HepG2 (cell line): Measurements from ENCODE around the gene CIAO2B. TPM values are rescaled to one million over a fixed set of nuclear protein-coding genes. Genes with fewer than 3 reads are reported as not detected.

Experiments used
- ATAC-seq: fragments of 200-7000 bp; cut with Tn5 transposase; 3 replicates; pipeline ENCODE4 v1.9.1; 2020; ENCODE audit warnings: mild to moderate bottlenecking, moderate library complexity
- BruUV-seq: library from RNA; stranded (reverse); fragments of 400-500 nt; replicated peaks from 2 replicates; lab custom pipeline; 2021; lab: Mats Ljungman, UMichigan
- CTCF ChIA-PET: fragments of 300-600 bp; formaldehyde crosslinking; extraction: SDS; loops from one replicate; lab custom pipeline; 2021; ENCODE audit warnings: low total read pairs, inconsistent platforms, low intra/inter-chr PET ratio; lab: Yijun Ruan, JAX
- POLR2A ChIA-PET: fragments of 350-600 bp; sonication (Branson Sonifier 250); formaldehyde crosslinking; loops from one replicate; lab custom pipeline; 2020; ENCODE audit warnings: antibody characterized with exemption, inconsistent platforms; lab: Yijun Ruan, JAX
- DNase-seq: peaks from one replicate; pipeline ENCODE4 v3.0.0-alpha.2; 2015; ENCODE audit warnings: low spot score
- FAIRE-seq: peaks from 3 replicates; lab custom pipeline; 2011; peaks lifted over from hg19 to GRCh38; lab: Jason Lieb, UNC
- H2AFZ ChIP-seq: one replicate; pipeline ENCODE4 v1.6.1; 2011; ENCODE audit warnings: low read length, inconsistent platforms
- H3K27ac ChIP-seq: fragments of 300-600 bp; 3 replicates; pipeline ENCODE4 v1.8.0; 2011; ENCODE audit warnings: mixed run types, mild to moderate bottlenecking, mixed read lengths, low read length, inconsistent platforms; ENCODE audit not compliant: insufficient read depth; ENCODE audit errors: extremely low read length
- H3K27me3 ChIP-seq, 2 experiments: fragments of 200-600 bp in 1 of 2; 2 replicates in 1 of 2; 3 replicates in 1 of 2; pipeline versions ENCODE4 v1.6.0 to v1.8.0; 2011; ENCODE audit warnings: low read length in 2 of 2, mild to moderate bottlenecking in 2 of 2, moderate library complexity in 2 of 2, inconsistent platforms in 1 of 2; ENCODE audit not compliant: insufficient read depth in 2 of 2, control insufficient read depth in 1 of 2
- H3K36me3 ChIP-seq, 2 experiments: fragments of 200-600 bp in 1 of 2; replicated peaks in 1 of 2; 2 replicates in 1 of 2; 3 replicates in 1 of 2; pipeline versions ENCODE4 v1.5.1 to v1.8.0; 2011; ENCODE audit warnings: low read length in 2 of 2, inconsistent platforms in 1 of 2; ENCODE audit not compliant: insufficient read depth in 2 of 2, control insufficient read depth in 1 of 2
- H3K4me1 ChIP-seq: 2 replicates; pipeline ENCODE4 v1.5.1; 2012; ENCODE audit warnings: low read length, inconsistent platforms; ENCODE audit not compliant: insufficient read depth
- H3K4me2 ChIP-seq: 2 replicates; pipeline ENCODE4 v1.6.0; 2011; ENCODE audit warnings: low read depth, low read length, inconsistent platforms
- H3K4me3 ChIP-seq, 3 experiments: fragments of 200-600 bp in 1 of 3; sonication (generic), shearing (Covaris generic) in 1 of 3; replicated peaks in 1 of 3; 2 replicates each; pipeline ENCODE4 v1.5.1; 2011 to 2016; ENCODE audit warnings: low read length in 3 of 3, inconsistent platforms in 2 of 3, low read depth in 2 of 3, mild to moderate bottlenecking in 2 of 3, control low read depth in 1 of 3, mixed read lengths in 1 of 3; ENCODE audit not compliant: insufficient read depth in 1 of 3
- H3K79me2 ChIP-seq: one replicate; pipeline ENCODE4 v1.6.1; 2011; ENCODE audit warnings: low read length, inconsistent platforms; ENCODE audit not compliant: insufficient read depth
- H3K9ac ChIP-seq: 2 replicates; pipeline ENCODE4 v1.6.0; 2011; ENCODE audit warnings: mild to moderate bottlenecking, low read depth, low read length, inconsistent platforms; ENCODE audit not compliant: insufficient read depth
- H3K9me3 ChIP-seq: 2 replicates; pipeline ENCODE4 v1.5.1; 2012; ENCODE audit warnings: mild to moderate bottlenecking, low read length
- H4K20me1 ChIP-seq: 2 replicates; pipeline ENCODE4 v1.6.0; 2011; ENCODE audit warnings: inconsistent platforms, mild to moderate bottlenecking, low read length, moderate library complexity; ENCODE audit not compliant: insufficient read depth
- ATM ChIP-seq: fragments of 450-650 bp; IDR thresholded peaks from 2 replicates; pipeline ENCODE4 v1.7.1; 2017; ENCODE audit warnings: mild to moderate bottlenecking, borderline replicate concordance
- CCDC6 ChIP-seq: sonication (generic); formaldehyde crosslinking; IDR thresholded peaks from 2 replicates; pipeline ENCODE4 v1.8.1; 2022; ENCODE audit warnings: mild to moderate bottlenecking, missing genetic modification reagents, moderate library complexity
- CHD4 ChIP-seq: fragments of 200-600 bp; sonication (generic); IDR thresholded peaks from 2 replicates; pipeline ENCODE4 v1.7.0; 2017; ENCODE audit warnings: mild to moderate bottlenecking, low read length, borderline replicate concordance
- MAFG ChIP-seq: sonication (generic); formaldehyde crosslinking; IDR thresholded peaks from 2 replicates; pipeline ENCODE4 v1.5.1; 2020; ENCODE audit warnings: mild to moderate bottlenecking, missing genetic modification reagents
- MAFK ChIP-seq, 2 experiments: IDR thresholded peaks in 1 of 2; conservative IDR thresholded peaks in 1 of 2; 2 replicates each; pipeline ENCODE4 v1.6.1; 2011; ENCODE audit warnings: improper control_type of control experiment in 2 of 2, low read length in 2 of 2
- PCBP2 ChIP-seq: fragments of 200-400 bp; formaldehyde crosslinking; optimal IDR thresholded peaks from 2 replicates; pipeline ENCODE3; 2018; ENCODE audit warnings: low read length, low read depth; ENCODE audit not compliant: poor library complexity, severe bottlenecking
- STAG1 ChIP-seq: sonication (generic); formaldehyde crosslinking; IDR thresholded peaks from 2 replicates; pipeline ENCODE4 v1.4.0; 2020; ENCODE audit warnings: missing genetic modification reagents
- TCF12 ChIP-seq, 2 experiments: fragments of 450-650 bp in 1 of 2; sonication (generic) in 1 of 2; formaldehyde crosslinking in 1 of 2; IDR thresholded peaks; 2 replicates each; pipeline versions ENCODE4 v1.6.1 to v1.8.0; 2017 to 2022; ENCODE audit warnings: antibody characterized with exemption in 1 of 2, mild to moderate bottlenecking in 1 of 2, missing genetic modification reagents in 1 of 2, moderate library complexity in 1 of 2
- ZFP37 ChIP-seq: sonication (generic); formaldehyde crosslinking; IDR thresholded peaks from 2 replicates; pipeline ENCODE4 v1.4.0; 2020; ENCODE audit warnings: missing genetic modification reagents, borderline replicate concordance
- ZNF12 ChIP-seq: sonication (generic); formaldehyde crosslinking; IDR thresholded peaks from 2 replicates; pipeline ENCODE4 v1.5.0; 2020; ENCODE audit warnings: missing genetic modification reagents
- ZNF138 ChIP-seq: sonication (generic); formaldehyde crosslinking; IDR thresholded peaks from 2 replicates; pipeline ENCODE4 v1.5.0; 2020; ENCODE audit warnings: mild to moderate bottlenecking, low read depth, missing genetic modification reagents
- ZNF17 ChIP-seq: sonication (generic); formaldehyde crosslinking; IDR thresholded peaks from 2 replicates; pipeline ENCODE4 v1.5.0; 2020; ENCODE audit warnings: mild to moderate bottlenecking, missing genetic modification reagents
- ZNF383 ChIP-seq: sonication (generic); formaldehyde crosslinking; IDR thresholded peaks from 2 replicates; pipeline ENCODE4 v1.4.0; 2020; ENCODE audit warnings: missing genetic modification reagents, mild to moderate bottlenecking, borderline replicate concordance
- WGBS: methylation state at CpG from one replicate; pipeline ENCODE4 v1.1.6; 2017; ENCODE audit warnings: low lambda C conversion rate; 5-methylcytosine and 5-hydroxymethylcytosine counted together
- in situ Hi-C: cut with HindIII; loops from 2 replicates; pipeline ENCODE4 v1.10.0; 2017; ENCODE audit warnings: low pct_unique_long_range_greater_than_20kb; ENCODE audit not compliant: extremely low pct_ligation_motif_present
- intact Hi-C: fragments of 100-400 bp; cut with micrococcal nuclease; formaldehyde crosslinking; loops from one replicate; pipeline ENCODE4 v1.10.0; 2022; ENCODE audit not compliant: unreplicated experiment
- polyA plus RNA-seq, 8 experiments: library from polyadenylated mRNA; depleted of rRNA in 3 of 8; stranded (reverse) in 7 of 8; unstranded in 1 of 8; fragments of >200 nt; fragmentation: Illumina TruSeq in 4 of 8; extraction: Trizol in 4 of 8; gene quantifications; 2 replicates each; pipeline versions ENCODE4 v1.2.1 to v1.2.3, GENCODE V29; 2011 to 2016; ENCODE audit warnings: low read depth in 4 of 8, missing spikeins in 1 of 8, mixed read lengths in 1 of 8; ENCODE audit not compliant: insufficient read depth in 1 of 8
- total RNA-seq, 5 experiments: library from RNA; depleted of rRNA; stranded (reverse); fragments of >200 nt; fragmentation: Illumina TruSeq; extraction: Trizol; gene quantifications; 2 replicates each; pipeline ENCODE4 v1.2.3, GENCODE V29; 2016; ENCODE audit warnings: low read depth in 1 of 5
- TF ChIP-seq, protein P1 (sequence below): IDR thresholded peaks from 2 replicates; pipeline ENCODE4 v1.6.1; 2016; ENCODE audit warnings: mild to moderate bottlenecking, missing biosample characterization, missing genetic modification reagents
- TF ChIP-seq, protein P2 (sequence below): sonication (generic); formaldehyde crosslinking; conservative IDR thresholded peaks from 2 replicates; pipeline ENCODE4 v1.8.0; 2022; ENCODE audit warnings: low read depth, missing genetic modification reagents
- TF ChIP-seq, protein P3 (sequence below): fragments of 450-650 bp; IDR thresholded peaks from 2 replicates; pipeline ENCODE4 v1.6.1; 2017
- TF ChIP-seq, protein P4 (sequence below): IDR thresholded peaks from 2 replicates; pipeline ENCODE4 v1.6.1; 2016; ENCODE audit warnings: missing genetic modification reagents, missing compliant biosample characterization
- TF ChIP-seq, protein P5 (sequence below): sonication (generic); formaldehyde crosslinking; IDR thresholded peaks from 2 replicates; pipeline ENCODE4 v1.4.0; 2020; ENCODE audit warnings: mild to moderate bottlenecking, missing genetic modification reagents

CIAO2B gene
- total and polyA plus RNA-seq, 2 of the 13 experiments (the other 11 are each of a cell fraction or from before 2014, with no cell fraction given), result 157 to 293 TPM

DNA sequence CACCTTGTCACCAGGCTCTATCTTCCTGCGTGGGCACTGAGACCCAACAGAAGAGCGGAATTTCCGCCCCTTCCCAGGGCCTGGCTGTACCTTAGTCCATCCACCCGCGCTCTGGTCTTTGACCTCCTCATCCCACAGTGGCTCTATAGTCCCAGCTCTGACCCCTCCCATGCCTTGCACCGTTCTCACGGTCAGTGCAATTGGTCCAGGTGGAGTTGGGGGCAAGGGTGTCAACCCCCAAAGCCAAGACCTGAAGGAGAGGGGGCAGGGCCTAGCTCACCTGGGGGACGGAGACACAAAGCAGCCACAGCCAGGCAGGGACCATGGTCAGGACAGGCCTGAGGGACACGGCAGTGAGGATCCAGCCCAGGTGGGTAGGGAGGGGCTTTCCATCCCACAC is 16.5 kb downstream of the CIAO2B start (continued):
- TF ChIP-seq, protein P1, sequence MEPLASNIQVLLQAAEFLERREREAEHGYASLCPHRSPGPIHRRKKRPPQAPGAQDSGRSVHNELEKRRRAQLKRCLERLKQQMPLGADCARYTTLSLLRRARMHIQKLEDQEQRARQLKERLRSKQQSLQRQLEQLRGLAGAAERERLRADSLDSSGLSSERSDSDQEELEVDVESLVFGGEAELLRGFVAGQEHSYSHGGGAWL (CRISPR knock-in tag), result no peak
- TF ChIP-seq, protein P2, sequence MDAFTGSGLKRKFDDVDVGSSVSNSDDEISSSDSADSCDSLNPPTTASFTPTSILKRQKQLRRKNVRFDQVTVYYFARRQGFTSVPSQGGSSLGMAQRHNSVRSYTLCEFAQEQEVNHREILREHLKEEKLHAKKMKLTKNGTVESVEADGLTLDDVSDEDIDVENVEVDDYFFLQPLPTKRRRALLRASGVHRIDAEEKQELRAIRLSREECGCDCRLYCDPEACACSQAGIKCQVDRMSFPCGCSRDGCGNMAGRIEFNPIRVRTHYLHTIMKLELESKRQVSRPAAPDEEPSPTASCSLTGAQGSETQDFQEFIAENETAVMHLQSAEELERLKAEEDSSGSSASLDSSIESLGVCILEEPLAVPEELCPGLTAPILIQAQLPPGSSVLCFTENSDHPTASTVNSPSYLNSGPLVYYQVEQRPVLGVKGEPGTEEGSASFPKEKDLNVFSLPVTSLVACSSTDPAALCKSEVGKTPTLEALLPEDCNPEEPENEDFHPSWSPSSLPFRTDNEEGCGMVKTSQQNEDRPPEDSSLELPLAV (CRISPR knock-in tag), result no peak
- no peak for TF ChIP-seq STAG1 (CRISPR knock-in tag)

DNA sequence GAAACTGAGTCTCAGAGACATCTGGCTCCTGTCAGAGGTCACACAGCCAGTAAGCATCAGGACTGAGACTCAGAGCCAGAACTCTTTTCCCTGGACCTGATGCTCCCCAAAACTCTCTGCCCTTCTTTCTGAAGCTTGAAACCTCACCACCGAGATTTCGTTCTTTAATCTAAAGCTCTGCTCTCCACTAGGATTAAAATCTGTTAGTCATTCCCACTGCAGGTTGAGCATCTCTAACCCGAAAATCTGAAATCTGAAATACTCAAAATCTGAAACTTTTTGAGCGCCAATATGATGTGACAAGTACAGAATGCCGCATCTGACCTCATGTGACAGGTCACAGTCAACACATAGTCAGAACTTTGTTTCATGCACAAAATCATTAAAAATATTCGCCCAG is 17.7 kb downstream of the CIAO2B start:
- DNase-seq (no peak), FAIRE-seq (no peak), ATAC-seq (no peak)
- H3K27ac ChIP-seq, result no peak overlapping the region
- no peaks in the 10 kb centered on the region for H3K79me2 ChIP-seq
- ChIA-PET CTCF (no interaction called here), POLR2A (interaction anchor here (7.3 kb wide), 1 partner anchor 14 kb away, joined by 86 read pairs; no protein-coding TSS in a partner anchor)
- no TSS peak for BruUV-seq
- no peak overlapping the region for H3K4me3 ChIP-seq
- 67% methylated on average over 6 of the region's 6 CpGs for WGBS
- H4K20me1 ChIP-seq, result no peaks in the 10 kb centered on the region
- H3K36me3 ChIP-seq, result no peaks in the 10 kb centered on the region
- H3K4me2 ChIP-seq, result no peak overlapping the region
- H3K9ac ChIP-seq, result no peak overlapping the region
- H2AFZ ChIP-seq, result no peak overlapping the region
- intact Hi-C loops (no loop called here), in situ Hi-C loops (no loop called here)
- peaks cover 0 to 4% of the 10 kb centered on the region in 2 experiments; a peak in 2 of 5 replicates for H3K27me3 ChIP-seq
- no peaks in the 10 kb centered on the region for H3K9me3 ChIP-seq
- H3K4me1 ChIP-seq, result peaks cover 34% of the 10 kb centered on the region
- TF ChIP-seq ZNF12 (CRISPR knock-in tag) (no peak), ZNF383 (no peak), ZNF17 (CRISPR knock-in tag) (no peak), MAFG (CRISPR knock-in tag) (no peak), CHD4 (no peak), ZNF138 (CRISPR knock-in tag) (no peak), TCF12 (IDR thresholded peaks at IDR 0.05) (no peak), TCF12 (CRISPR knock-in tag; IDR thresholded peaks at IDR 0.05) (no peak), ZFP37 (CRISPR knock-in tag) (no peak), PCBP2 (no peak), ATM (no peak), CCDC6 (CRISPR knock-in tag) (no peak), MAFK (conservative IDR thresholded peaks at IDR 0.05 in 1 of 2, IDR thresholded peaks at IDR 0.05 in 1 of 2; ENCODE audit: low read length in 2 of 2) (no peak)
- TF ChIP-seq, protein P3, sequence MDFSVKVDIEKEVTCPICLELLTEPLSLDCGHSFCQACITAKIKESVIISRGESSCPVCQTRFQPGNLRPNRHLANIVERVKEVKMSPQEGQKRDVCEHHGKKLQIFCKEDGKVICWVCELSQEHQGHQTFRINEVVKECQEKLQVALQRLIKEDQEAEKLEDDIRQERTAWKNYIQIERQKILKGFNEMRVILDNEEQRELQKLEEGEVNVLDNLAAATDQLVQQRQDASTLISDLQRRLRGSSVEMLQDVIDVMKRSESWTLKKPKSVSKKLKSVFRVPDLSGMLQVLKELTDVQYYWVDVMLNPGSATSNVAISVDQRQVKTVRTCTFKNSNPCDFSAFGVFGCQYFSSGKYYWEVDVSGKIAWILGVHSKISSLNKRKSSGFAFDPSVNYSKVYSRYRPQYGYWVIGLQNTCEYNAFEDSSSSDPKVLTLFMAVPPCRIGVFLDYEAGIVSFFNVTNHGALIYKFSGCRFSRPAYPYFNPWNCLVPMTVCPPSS, result no peak
- TF ChIP-seq, protein P4, sequence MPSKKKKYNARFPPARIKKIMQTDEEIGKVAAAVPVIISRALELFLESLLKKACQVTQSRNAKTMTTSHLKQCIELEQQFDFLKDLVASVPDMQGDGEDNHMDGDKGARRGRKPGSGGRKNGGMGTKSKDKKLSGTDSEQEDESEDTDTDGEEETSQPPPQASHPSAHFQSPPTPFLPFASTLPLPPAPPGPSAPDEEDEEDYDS (CRISPR knock-in tag), result no peak
- TF ChIP-seq, protein P5, sequence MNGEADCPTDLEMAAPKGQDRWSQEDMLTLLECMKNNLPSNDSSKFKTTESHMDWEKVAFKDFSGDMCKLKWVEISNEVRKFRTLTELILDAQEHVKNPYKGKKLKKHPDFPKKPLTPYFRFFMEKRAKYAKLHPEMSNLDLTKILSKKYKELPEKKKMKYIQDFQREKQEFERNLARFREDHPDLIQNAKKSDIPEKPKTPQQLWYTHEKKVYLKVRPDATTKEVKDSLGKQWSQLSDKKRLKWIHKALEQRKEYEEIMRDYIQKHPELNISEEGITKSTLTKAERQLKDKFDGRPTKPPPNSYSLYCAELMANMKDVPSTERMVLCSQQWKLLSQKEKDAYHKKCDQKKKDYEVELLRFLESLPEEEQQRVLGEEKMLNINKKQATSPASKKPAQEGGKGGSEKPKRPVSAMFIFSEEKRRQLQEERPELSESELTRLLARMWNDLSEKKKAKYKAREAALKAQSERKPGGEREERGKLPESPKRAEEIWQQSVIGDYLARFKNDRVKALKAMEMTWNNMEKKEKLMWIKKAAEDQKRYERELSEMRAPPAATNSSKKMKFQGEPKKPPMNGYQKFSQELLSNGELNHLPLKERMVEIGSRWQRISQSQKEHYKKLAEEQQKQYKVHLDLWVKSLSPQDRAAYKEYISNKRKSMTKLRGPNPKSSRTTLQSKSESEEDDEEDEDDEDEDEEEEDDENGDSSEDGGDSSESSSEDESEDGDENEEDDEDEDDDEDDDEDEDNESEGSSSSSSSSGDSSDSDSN (CRISPR knock-in tag), result no peak
